ENCODE measurements around the gene AGPAT3. TPM values are rescaled to one million over a fixed set of nuclear protein-coding genes. Genes with fewer than 3 reads are reported as not detected.

The AGPAT3 gene
- polyA plus RNA-seq, 2 of the 4 experiments (the other 2 are of a cell fraction): 18.2 to 20.3 TPM

GRCh38 chr21:43995521-43996105 lies 130.6 kb downstream of the AGPAT3 start:
- Histone ChIP-seq H3K9me3 (no peaks in the 10 kb centered on the region), H3K4me2 (no peak overlapping the region), H3K4me1 (no peaks in the 10 kb centered on the region), H3K27ac (no peak overlapping the region), H3K4me3 (no peak overlapping the region)
- WGBS (ENCODE audit: missing lambda C conversion rate): 75% methylated on average over 15 of the region's 18 CpGs
- CTCF ChIA-PET: no interaction called here
- DNase-seq (ENCODE audit: low read depth in 1 of 2, low spot score in 1 of 2) (no peak), FAIRE-seq (no peak), ATAC-seq (no peak)
- POLR2A ChIA-PET: no interaction called here
- TF ChIP-seq POLR2AphosphoS2 (conservative IDR thresholded peaks at IDR 0.05; ENCODE audit: low read length) (no peak), ATOH8 (CRISPR knock-in tag; IDR thresholded peaks at IDR 0.05; ENCODE audit: low read depth) (no peak), CBX8 (IDR thresholded peaks at IDR 0.05) (no peak), ZFP36 (IDR thresholded peaks at IDR 0.05; ENCODE audit: borderline replicate concordance, partially characterized antibody) (no peak), ESRRA (IDR thresholded peaks at IDR 0.05; ENCODE audit: borderline replicate concordance, low read length) (no peak), CHD4 (IDR thresholded peaks at IDR 0.05; ENCODE audit: borderline replicate concordance) (no peak), CTCF (IDR thresholded peaks at IDR 0.05) (no peak), E2F6 (IDR thresholded peaks at IDR 0.05; ENCODE audit: borderline replicate concordance, low read depth) (no peak), MYC (IDR thresholded peaks at IDR 0.05; ENCODE audit: borderline replicate concordance, low read length) (no peak), REST (IDR thresholded peaks at IDR 0.05) (no peak), GATA3 (IDR thresholded peaks at IDR 0.05; ENCODE audit: borderline replicate concordance) (no peak), CBX2 (IDR thresholded peaks at IDR 0.05; ENCODE audit: borderline replicate concordance, low read depth) (no peak), PBX3 (IDR thresholded peaks at IDR 0.05) (no peak), CHD2 (IDR thresholded peaks at IDR 0.05; ENCODE audit: low read length, partially characterized antibody) (no peak), POLR2A (IDR thresholded peaks at IDR 0.05; ENCODE audit: low read length) (no peak)

GRCh38 chr21:43997766-43998742 lies 133.0 kb downstream of the AGPAT3 start:
- no peak for DNase-seq (ENCODE audit: low read depth in 1 of 2, low spot score in 1 of 2)
- Histone ChIP-seq H3K4me2 (no peak overlapping the region), H3K9me3 (no peaks in the 10 kb centered on the region), H3K4me1 (no peaks in the 10 kb centered on the region), H3K4me3 (no peak overlapping the region), H3K27ac (no peak overlapping the region)
- ATAC-seq: no peak
- ChIA-PET CTCF (interaction anchor here (0.6 kb wide), 1 partner anchor 208 kb away, joined by 3 read pairs; the partner anchor contains the start of gene RRP1), POLR2A (no interaction called here)
- 60% methylated on average over 5 of the region's 5 CpGs for WGBS (ENCODE audit: missing lambda C conversion rate)
- TF ChIP-seq ZSCAN20 (CRISPR knock-in tag; IDR thresholded peaks at IDR 0.05) (no peak), MAZ (IDR thresholded peaks at IDR 0.05; ENCODE audit: borderline replicate concordance, low read depth, low read length) (no peak), GATA3 (IDR thresholded peaks at IDR 0.05; ENCODE audit: borderline replicate concordance) (no peak)
- FAIRE-seq: no peak
